Prostate gland (tissue), 2 donors: ENCODE results near the gene NARS2. TPM values are rescaled to one million over a fixed set of nuclear protein-coding genes. Genes with fewer than 3 reads are reported as not detected.

Experiments used
- DNase-seq: peaks from one replicate; pipeline ENCODE4 v3.0.0-alpha.2; 2019; ENCODE audit warnings: low spot score
- H3K27ac ChIP-seq, 2 donors: fragments of 200-600 bp; sonication (generic); 2 replicates each; pipeline ENCODE4 v1.5.1; 2017 to 2019
- H3K27me3 ChIP-seq: fragments of 200-600 bp; sonication (generic); replicated peaks from 2 replicates; pipeline ENCODE4 v1.5.1; 2019; ENCODE audit not compliant: insufficient read depth
- H3K36me3 ChIP-seq, 2 donors: fragments of 200-600 bp; sonication (generic); 1 replicate in 1 of 2; 2 replicates in 1 of 2; pipeline versions ENCODE4 v1.5.1 to v1.8.1; 2017 to 2019
- H3K4me1 ChIP-seq: fragments of 200-600 bp; sonication (generic); replicated peaks from 2 replicates; pipeline ENCODE4 v1.5.1; 2019
- H3K4me3 ChIP-seq, 2 donors: fragments of 200-600 bp; sonication (generic); 2 replicates each; pipeline ENCODE4 v1.5.1; 2017 to 2019
- H3K9me3 ChIP-seq: fragments of 200-600 bp; sonication (generic); 2 replicates; pipeline ENCODE4 v1.5.1; 2017
- CTCF ChIP-seq, 4 experiments: fragments of 200-600 bp in 2 of 4; fragments of 450-650 bp in 2 of 4; sonication (generic) in 2 of 4; IDR thresholded peaks; 1 replicate in 3 of 4; 2 replicates in 1 of 4; pipeline ENCODE4 v1.5.1; 2016 to 2019; ENCODE audit warnings: antibody characterized with exemption in 4 of 4, mild to moderate bottlenecking in 2 of 4, moderate library complexity in 2 of 4
- POLR2A ChIP-seq: fragments of 450-650 bp; IDR thresholded peaks from one replicate; pipeline ENCODE4 v1.6.1; 2016; ENCODE audit warnings: antibody characterized with exemption, mild to moderate bottlenecking
- POLR2AphosphoS5 ChIP-seq: sonication (generic); formaldehyde crosslinking; IDR thresholded peaks from one replicate; pipeline ENCODE4 v1.6.1; 2017; ENCODE audit warnings: antibody characterized with exemption
- WGBS: methylation state at CpG from one replicate; pipeline ENCODE4 v1.1.5; 2018; 5-methylcytosine and 5-hydroxymethylcytosine counted together
- intact Hi-C: fragments of 100-400 bp; cut with DNase I; formaldehyde crosslinking; loops from one replicate; pipeline ENCODE4 v1.14.2; 2022
- total RNA-seq, 2 donors: library from RNA; depleted of rRNA; stranded (reverse); fragments of >200 nt; gene quantifications; one replicate each; pipeline ENCODE4 v1.1.0, GENCODE V29; 2016

The NARS2 gene
- total RNA-seq, 2 donors from 2014 or later, result 21.8 to 25.2 TPM

- intact Hi-C loops, result no loop called here
- no peak overlapping the region for H3K27ac ChIP-seq
- no peaks in the 10 kb centered on the region for H3K36me3 ChIP-seq
- no peak overlapping the region for H3K4me3 ChIP-seq
- no peak for DNase-seq
- no peaks in the 10 kb centered on the region for H3K4me1 ChIP-seq
- no peaks in the 10 kb centered on the region for H3K9me3 ChIP-seq
- no peaks in the 10 kb centered on the region for H3K27me3 ChIP-seq
- 37% methylated on average over 3 of the region's 3 CpGs for WGBS
- no peak for TF ChIP-seq POLR2AphosphoS5
- no peak for TF ChIP-seq POLR2A
- TF ChIP-seq CTCF (IDR thresholded peaks at IDR 0.05), result no peak
These were observed 13.9 kb upstream of the NARS2 start for GRCh38 chr11:78588517-78588916.

GRCh38 chr11:78587446-78587845 is 12.8 kb upstream of the NARS2 start:
- no peak for DNase-seq
- H3K4me1 ChIP-seq, result no peaks in the 10 kb centered on the region
- H3K27ac ChIP-seq, result no peak overlapping the region
- H3K9me3 ChIP-seq, result no peaks in the 10 kb centered on the region
- no peak overlapping the region for H3K4me3 ChIP-seq
- H3K27me3 ChIP-seq, result no peaks in the 10 kb centered on the region
- WGBS, result 68% methylated on average over 3 of the region's 3 CpGs
- intact Hi-C loops, result no loop called here
- no peaks in the 10 kb centered on the region for H3K36me3 ChIP-seq
- TF ChIP-seq POLR2AphosphoS5 (no peak), CTCF (IDR thresholded peaks at IDR 0.05) (no peak), POLR2A (no peak)

GRCh38 chr11:78586452-78587046 is 11.9 kb upstream of the NARS2 start:
- no peak for DNase-seq
- H3K27me3 ChIP-seq, result no peaks in the 10 kb centered on the region
- no peaks in the 10 kb centered on the region for H3K36me3 ChIP-seq
- no peak for TF ChIP-seq POLR2AphosphoS5
- peak in 2 of 4 experiments; percentile 33 to 35 for TF ChIP-seq CTCF (IDR thresholded peaks at IDR 0.05)
- no peak for TF ChIP-seq POLR2A
- no peaks in the 10 kb centered on the region for H3K4me1 ChIP-seq
- no peaks in the 10 kb centered on the region for H3K9me3 ChIP-seq
- no peak overlapping the region for H3K27ac ChIP-seq
- intact Hi-C loops, result no loop called here
- no peak overlapping the region for H3K4me3 ChIP-seq
- 95% methylated on average over 1 of the region's 1 CpG for WGBS

- intact Hi-C loops, result no loop called here
- Histone ChIP-seq H3K4me3 (no peak overlapping the region), H3K9me3 (no peaks in the 10 kb centered on the region), H3K4me1 (no peaks in the 10 kb centered on the region), H3K27me3 (no peaks in the 10 kb centered on the region), H3K27ac (no peak overlapping the region), H3K36me3 (no peaks in the 10 kb centered on the region)
- 93% methylated on average over 2 of the region's 2 CpGs for WGBS
- TF ChIP-seq CTCF (IDR thresholded peaks at IDR 0.05) (no peak), POLR2AphosphoS5 (no peak), POLR2A (no peak)
- DNase-seq, result no peak
These were observed 9.2 kb upstream of the NARS2 start for GRCh38 chr11:78583889-78584288.

GRCh38 chr11:78577495-78577894 is 2.8 kb upstream of the NARS2 start:
- H3K27ac ChIP-seq, result no peak overlapping the region
- no peaks in the 10 kb centered on the region for H3K27me3 ChIP-seq
- no peak overlapping the region for H3K4me3 ChIP-seq
- intact Hi-C loops, result loop anchor here (10.0 kb wide), 1 partner anchor 753 kb away; the partner anchor contains the start of genes AAMDC and RSF1
- no peaks in the 10 kb centered on the region for H3K4me1 ChIP-seq
- H3K9me3 ChIP-seq, result no peaks in the 10 kb centered on the region
- no peaks in the 10 kb centered on the region for H3K36me3 ChIP-seq
- no peak for DNase-seq
- 85% methylated on average over 4 of the region's 4 CpGs for WGBS
- TF ChIP-seq CTCF (IDR thresholded peaks at IDR 0.05) (no peak), POLR2A (no peak), POLR2AphosphoS5 (no peak)
